ENCODE data around the gene TSPAN9.

GRCh38 chr12:3083921-3084347, 6.8 kb downstream of the TSPAN9 start:
- TF ChIP-seq, protein P1, sequence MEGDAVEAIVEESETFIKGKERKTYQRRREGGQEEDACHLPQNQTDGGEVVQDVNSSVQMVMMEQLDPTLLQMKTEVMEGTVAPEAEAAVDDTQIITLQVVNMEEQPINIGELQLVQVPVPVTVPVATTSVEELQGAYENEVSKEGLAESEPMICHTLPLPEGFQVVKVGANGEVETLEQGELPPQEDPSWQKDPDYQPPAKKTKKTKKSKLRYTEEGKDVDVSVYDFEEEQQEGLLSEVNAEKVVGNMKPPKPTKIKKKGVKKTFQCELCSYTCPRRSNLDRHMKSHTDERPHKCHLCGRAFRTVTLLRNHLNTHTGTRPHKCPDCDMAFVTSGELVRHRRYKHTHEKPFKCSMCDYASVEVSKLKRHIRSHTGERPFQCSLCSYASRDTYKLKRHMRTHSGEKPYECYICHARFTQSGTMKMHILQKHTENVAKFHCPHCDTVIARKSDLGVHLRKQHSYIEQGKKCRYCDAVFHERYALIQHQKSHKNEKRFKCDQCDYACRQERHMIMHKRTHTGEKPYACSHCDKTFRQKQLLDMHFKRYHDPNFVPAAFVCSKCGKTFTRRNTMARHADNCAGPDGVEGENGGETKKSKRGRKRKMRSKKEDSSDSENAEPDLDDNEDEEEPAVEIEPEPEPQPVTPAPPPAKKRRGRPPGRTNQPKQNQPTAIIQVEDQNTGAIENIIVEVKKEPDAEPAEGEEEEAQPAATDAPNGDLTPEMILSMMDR (IDR thresholded peaks at IDR 0.05) = no peak
- no peak for TF ChIP-seq EP300 (IDR thresholded peaks at IDR 0.05)
